ENCODE results near the gene TAAR2. TPM values are rescaled to one million over a fixed set of nuclear protein-coding genes. Genes with fewer than 3 reads are reported as not detected.

TAAR2 gene
- total and polyA plus RNA-seq, 2 of the 8 experiments (the other 6 are each of a cell fraction or from before 2014, with no cell fraction given), result not detected

DNA sequence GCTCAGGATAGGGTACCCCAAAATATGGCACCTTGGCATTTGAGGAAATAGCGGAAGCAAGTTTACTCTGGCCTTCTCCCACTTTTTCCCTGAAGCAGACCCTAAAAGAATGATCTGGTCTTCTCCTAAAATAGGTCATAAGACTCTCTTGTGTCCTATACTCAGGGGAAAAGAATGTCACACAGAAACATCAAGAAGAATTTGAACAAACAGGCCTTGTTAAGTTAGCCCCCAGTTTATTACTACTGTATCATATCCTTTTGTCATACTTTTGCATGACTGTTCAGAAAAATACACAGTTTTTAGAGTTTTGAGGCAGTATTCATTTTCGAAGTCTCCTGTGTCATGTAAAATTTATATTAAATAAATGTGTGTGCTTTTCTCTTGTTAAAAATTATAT is 12.5 kb downstream of the TAAR2 start:
- Histone ChIP-seq H3K4ac (replicated peaks; ENCODE audit: insufficient read length, low read depth, low read length) (no peak overlapping the region), H3K79me2 (ENCODE audit: control insufficient read depth in 1 of 2, insufficient read depth in 2 of 2, low read length in 2 of 2) (no peaks in the 10 kb centered on the region), H3K14ac (ENCODE audit: insufficient read length) (no peak overlapping the region), H3K79me1 (ENCODE audit: low read depth, low read length) (no peaks in the 10 kb centered on the region), H4K91ac (replicated peaks; ENCODE audit: insufficient read length, low read length) (no peak overlapping the region), H3K4me2 (ENCODE audit: insufficient read depth in 1 of 2, low read depth in 2 of 2, low read length in 2 of 2) (no peak overlapping the region), H3K4me1 (replicated peaks in 1 of 4; ENCODE audit: control insufficient read depth in 3 of 4, insufficient read depth in 4 of 4, low read length in 3 of 4) (no peaks in the 10 kb centered on the region), H2BK15ac (ENCODE audit: low read length) (no peak overlapping the region), H2BK12ac (ENCODE audit: low read depth, low read length) (no peak overlapping the region), H4K5ac (ENCODE audit: insufficient read length, low read depth, low read length) (no peak overlapping the region), H3K56ac (replicated peaks; ENCODE audit: insufficient read length, low read depth, low read length) (no peak overlapping the region), H2BK20ac (ENCODE audit: low read length) (no peak overlapping the region), H3K4me3 (ENCODE audit: extremely low read depth in 1 of 4, insufficient read depth in 2 of 4, low read depth in 3 of 4, low read length in 4 of 4) (no peak overlapping the region), H3K23me2 (ENCODE audit: low read depth, low read length) (no peaks in the 10 kb centered on the region), H3K36me3 (ENCODE audit: control insufficient read depth in 2 of 4, insufficient read depth in 4 of 4, low read length in 3 of 4) (no peaks in the 10 kb centered on the region), H4K8ac (ENCODE audit: extremely low read depth, insufficient read depth, low read length) (no peak overlapping the region), H3K9me3 (ENCODE audit: insufficient read depth in 2 of 2, low read depth in 1 of 2, low read length in 1 of 2) (no peaks in the 10 kb centered on the region), H2BK120ac (replicated peaks; ENCODE audit: low read depth, low read length) (no peak overlapping the region), H3K18ac (ENCODE audit: extremely low read depth, low read length) (no peak overlapping the region), H3K23ac (ENCODE audit: insufficient read length) (no peak overlapping the region), H3K27ac (ENCODE audit: low read depth, low read length) (no peak overlapping the region), H3K27me3 (replicated peaks in 1 of 4; ENCODE audit: control insufficient read depth in 3 of 4, extremely low read depth in 1 of 4, insufficient read depth in 3 of 4, low read length in 3 of 4) (no peaks in the 10 kb centered on the region), H3K9ac (replicated peaks in 1 of 4; ENCODE audit: extremely low read depth in 1 of 4, low read depth in 3 of 4, low read length in 3 of 4) (no peak overlapping the region), H2AK5ac (ENCODE audit: low read depth, low read length) (no peak overlapping the region), H2AFZ (ENCODE audit: low read length) (no peak overlapping the region), H4K20me1 (replicated peaks in 1 of 2; ENCODE audit: control insufficient read depth in 1 of 2, insufficient read depth in 2 of 2, low read length in 2 of 2) (no peaks in the 10 kb centered on the region), H2BK5ac (ENCODE audit: low read depth, low read length) (no peak overlapping the region)
- TF ChIP-seq NANOG (IDR thresholded peaks at IDR 0.05; ENCODE audit: insufficient read depth, low read depth, low read length, poor library complexity, severe bottlenecking), result no peak
- TF ChIP-seq SIN3A (conservative IDR thresholded peaks at IDR 0.05 in 1 of 2, IDR thresholded peaks at IDR 0.05 in 1 of 2; ENCODE audit: low read depth in 1 of 2, low read length in 2 of 2), result no peak
- ChIA-PET POLR2A (ENCODE audit: partially characterized antibody) (no interaction called here), CTCF (ENCODE audit: partially characterized antibody) (interaction anchor here (3.9 kb wide), 1 partner anchor 12 kb away, joined by 15 read pairs; no protein-coding TSS in a partner anchor)
- 91% methylated on average over 2 of the region's 2 CpGs; no CpG with 5 or more reads in 1 of the 2 experiments for WGBS, 2 experiments (ENCODE audit: extremely low coverage in 1 of 2, insufficient coverage in 1 of 2, insufficient read length in 1 of 2, insufficient replicate concordance in 2 of 2, low coverage in 1 of 2, low lambda C conversion rate in 2 of 2, missing lambda C conversion rate in 1 of 2)
- FAIRE-seq (no peak), DNase-seq (ENCODE audit: low read depth in 1 of 2, low spot score in 2 of 2) (no peak)
